ENCODE data around the gene RNF152.

GRCh38 chr18:61941948-61942471 lies 49.2 kb upstream of the RNF152 start:
- TF ChIP-seq CTCF (IDR thresholded peaks at IDR 0.05) (no peak), POLR2A (IDR thresholded peaks at IDR 0.05) (no peak)
